Lower leg skin (tissue), 3 donors: ENCODE results near the gene EYA2.

Source experiments
- CTCF ChIP-seq, 3 donors: fragments of 450-650 bp; IDR thresholded peaks; one replicate each; pipeline ENCODE4 v1.5.1; 2016; ENCODE audit warnings: antibody characterized with exemption in 3 of 3, mild to moderate bottlenecking in 3 of 3, moderate library complexity in 2 of 3
- POLR2A ChIP-seq, 2 donors: fragments of 450-650 bp; IDR thresholded peaks; one replicate each; pipeline ENCODE4 v1.6.1; 2016 to 2017; ENCODE audit warnings: antibody characterized with exemption in 2 of 2, mild to moderate bottlenecking in 1 of 2, moderate library complexity in 1 of 2

GRCh38 chr20:47220161-47220582 is 325.5 kb downstream of the EYA2 start:
- TF ChIP-seq CTCF (IDR thresholded peaks at IDR 0.05) (no peak), POLR2A (IDR thresholded peaks at IDR 0.05) (no peak)
